WERI-Rb-1 (cell line): Measurements from ENCODE around the gene ASIC3.

ENCODE experiments used
- DNase-seq: peaks from one replicate; pipeline ENCODE4 v3.0.0-alpha.2; 2020
- H3K27ac ChIP-seq: fragments of 250-450 bp; sonication (Bioruptor Pico); 2 replicates; pipeline ENCODE4 v1.5.1; 2020; ENCODE audit warnings: mild to moderate bottlenecking, moderate library complexity
- H3K27me3 ChIP-seq: fragments of 250-450 bp; sonication (Bioruptor Pico); 2 replicates; pipeline ENCODE4 v1.5.1; 2021; ENCODE audit warnings: mild to moderate bottlenecking, low read depth, moderate library complexity; ENCODE audit not compliant: insufficient read depth, severe bottlenecking
- H3K36me3 ChIP-seq: fragments of 250-450 bp; sonication (Bioruptor Pico); 2 replicates; pipeline ENCODE4 v1.5.1; 2020; ENCODE audit warnings: mild to moderate bottlenecking, moderate library complexity
- H3K4me3 ChIP-seq: 2 replicates; pipeline ENCODE4 v1.5.1; 2011; ENCODE audit warnings: low read depth, mild to moderate bottlenecking, control low read depth, low read length
- H3K9me3 ChIP-seq: fragments of 250-450 bp; sonication (Bioruptor Pico); 2 replicates; pipeline ENCODE4 v1.5.1; 2021; ENCODE audit warnings: mild to moderate bottlenecking, moderate library complexity; ENCODE audit not compliant: severe bottlenecking
- CTCF ChIP-seq: IDR thresholded peaks from 2 replicates; pipeline ENCODE4 v1.5.1; 2011; ENCODE audit warnings: low read depth, mild to moderate bottlenecking, control low read depth, inconsistent platforms, low read length

ASIC3 gene

DNA sequence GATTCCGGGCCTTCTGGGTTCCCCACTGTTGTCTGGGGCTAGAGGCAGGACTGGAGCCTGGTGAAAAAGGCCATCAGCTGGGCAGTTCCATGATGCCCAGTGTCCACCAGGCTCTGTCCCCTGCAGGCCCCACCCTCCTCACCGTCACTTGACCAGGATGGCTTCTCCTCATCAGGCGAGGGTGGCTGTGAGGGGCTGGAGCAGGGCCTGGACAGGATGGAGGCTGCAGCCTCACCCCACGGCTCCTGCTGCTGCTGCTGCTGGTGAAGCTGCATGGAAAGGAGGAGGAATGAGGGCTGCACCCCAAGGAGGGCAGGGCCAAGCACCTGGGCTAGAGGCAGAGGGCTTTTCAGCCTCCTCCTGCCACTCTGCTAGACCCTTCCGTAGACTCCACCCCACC is 32.4 kb upstream of the ASIC3 start:
- H3K36me3 ChIP-seq, result no peaks in the 10 kb centered on the region
- DNase-seq, result no peak
- H3K27me3 ChIP-seq, result no peaks in the 10 kb centered on the region
- no peak for TF ChIP-seq CTCF
- H3K27ac ChIP-seq, result no peak overlapping the region
- no peaks in the 10 kb centered on the region for H3K9me3 ChIP-seq
- no peak overlapping the region for H3K4me3 ChIP-seq

- Histone ChIP-seq H3K4me3 (no peak overlapping the region), H3K36me3 (no peaks in the 10 kb centered on the region), H3K9me3 (no peaks in the 10 kb centered on the region), H3K27ac (no peak overlapping the region), H3K27me3 (no peaks in the 10 kb centered on the region)
- no peak for DNase-seq
- no peak for TF ChIP-seq CTCF
Measured at GRCh38 chr7:151016505-151016904, 31.8 kb upstream of the ASIC3 start.

GRCh38 chr7:151016942-151017341 is 31.4 kb upstream of the ASIC3 start:
- H3K27ac ChIP-seq, result no peak overlapping the region
- DNase-seq, result no peak
- H3K27me3 ChIP-seq, result no peaks in the 10 kb centered on the region
- H3K9me3 ChIP-seq, result no peaks in the 10 kb centered on the region
- no peak for TF ChIP-seq CTCF
- no peak overlapping the region for H3K4me3 ChIP-seq
- H3K36me3 ChIP-seq, result no peaks in the 10 kb centered on the region

GRCh38 chr7:151017370-151017952 is 30.9 kb upstream of the ASIC3 start:
- Histone ChIP-seq H3K36me3 (no peaks in the 10 kb centered on the region), H3K9me3 (no peaks in the 10 kb centered on the region), H3K4me3 (peak overlapping the region; percentile 55), H3K27ac (peak overlapping the region; percentile 45), H3K27me3 (no peaks in the 10 kb centered on the region)
- DNase-seq, result peak; percentile 54
- TF ChIP-seq CTCF, result no peak

- Histone ChIP-seq H3K36me3 (no peaks in the 10 kb centered on the region), H3K4me3 (peak overlapping the region; percentile 55), H3K27ac (peak overlapping the region; percentile 45), H3K9me3 (no peaks in the 10 kb centered on the region), H3K27me3 (no peaks in the 10 kb centered on the region)
- peak; percentile 94 for TF ChIP-seq CTCF
- DNase-seq, result peak; percentile 84
Measured at GRCh38 chr7:151017953-151018420, 30.3 kb upstream of the ASIC3 start.
